Measurements from ENCODE around the gene KCND3. TPM values are rescaled to one million over a fixed set of nuclear protein-coding genes. Genes with fewer than 3 reads are reported as not detected.

Gene KCND3
- polyA plus RNA-seq, 1 donor (not counting 4 experiments of a cell fraction or from before 2014, with no cell fraction given) = 0.21 TPM

- H3K9me3 ChIP-seq (ENCODE audit: control insufficient read depth, low read depth, low read length) = no peaks in the 10 kb centered on the region
- H3K27me3 ChIP-seq (ENCODE audit: control insufficient read depth, extremely low read depth, insufficient read depth, low read length) = peaks cover 4% of the 10 kb centered on the region
- no peaks in the 10 kb centered on the region for H3K36me3 ChIP-seq (ENCODE audit: control insufficient read depth in 2 of 2, extremely low read depth in 1 of 2, insufficient read depth in 2 of 2, low read length in 2 of 2)
- FAIRE-seq = no peak
- dilution Hi-C loops (cut with MboI; ENCODE audit: extremely low pct_ligation_motif_present, low sequenced_read_pairs) = no loop called here
- no peak overlapping the region for H3K9ac ChIP-seq (ENCODE audit: control insufficient read depth, extremely low read depth, insufficient read depth, low read length)
- no peaks in the 10 kb centered on the region for H3K9me1 ChIP-seq (ENCODE audit: control insufficient read depth, extremely low read depth, insufficient read depth, low read length)
- TF ChIP-seq CTCF (optimal IDR thresholded peaks at IDR 0.05 in 1 of 3, IDR thresholded peaks at IDR 0.05 in 1 of 3, conservative IDR thresholded peaks at IDR 0.05 in 1 of 3; ENCODE audit: extremely low read depth in 1 of 3, insufficient read depth in 2 of 3, low read length in 3 of 3) = no peak
- no peak for TF ChIP-seq EZH2 (IDR thresholded peaks at IDR 0.05; ENCODE audit: low read length)
- H3K79me2 ChIP-seq (ENCODE audit: control insufficient read depth, insufficient read depth, low read length) = no peaks in the 10 kb centered on the region
- no peak overlapping the region for H3K4me3 ChIP-seq (ENCODE audit: control insufficient read depth in 2 of 3, extremely low read depth in 1 of 3, insufficient read depth in 2 of 3, low read depth in 1 of 3, low read length in 3 of 3)
- H3K27ac ChIP-seq (ENCODE audit: control insufficient read depth, insufficient read depth, low read length) = no peak overlapping the region
- H3K4me2 ChIP-seq (ENCODE audit: control insufficient read depth, extremely low read depth, insufficient read depth, low read depth, low read length) = no peak overlapping the region
- no peaks in the 10 kb centered on the region for H4K20me1 ChIP-seq (ENCODE audit: control insufficient read depth, extremely low read depth, insufficient read depth, low read length)
- H3K4me1 ChIP-seq (ENCODE audit: control insufficient read depth, extremely low read depth, insufficient read depth, low read length) = no peaks in the 10 kb centered on the region
- no peak for DNase-seq (ENCODE audit: low read depth, low spot score)
- no peak overlapping the region for H2AFZ ChIP-seq (ENCODE audit: control insufficient read depth, low read length)
These were observed 36.5 kb upstream of the KCND3 start for GRCh38 chr1:112026016-112026415.

- Histone ChIP-seq H3K4me1 (ENCODE audit: control insufficient read depth, extremely low read depth, insufficient read depth, low read length) (no peaks in the 10 kb centered on the region), H3K9ac (ENCODE audit: control insufficient read depth, extremely low read depth, insufficient read depth, low read length) (no peak overlapping the region), H3K4me2 (ENCODE audit: control insufficient read depth, extremely low read depth, insufficient read depth, low read depth, low read length) (no peak overlapping the region), H3K27ac (ENCODE audit: control insufficient read depth, insufficient read depth, low read length) (no peak overlapping the region), H3K9me3 (ENCODE audit: control insufficient read depth, low read depth, low read length) (no peaks in the 10 kb centered on the region), H3K36me3 (ENCODE audit: control insufficient read depth in 2 of 2, extremely low read depth in 1 of 2, insufficient read depth in 2 of 2, low read length in 2 of 2) (no peaks in the 10 kb centered on the region), H2AFZ (ENCODE audit: control insufficient read depth, low read length) (no peak overlapping the region), H3K79me2 (ENCODE audit: control insufficient read depth, insufficient read depth, low read length) (no peaks in the 10 kb centered on the region), H3K4me3 (ENCODE audit: control insufficient read depth in 2 of 3, extremely low read depth in 1 of 3, insufficient read depth in 2 of 3, low read depth in 1 of 3, low read length in 3 of 3) (no peak overlapping the region), H3K9me1 (ENCODE audit: control insufficient read depth, extremely low read depth, insufficient read depth, low read length) (no peaks in the 10 kb centered on the region), H4K20me1 (ENCODE audit: control insufficient read depth, extremely low read depth, insufficient read depth, low read length) (no peaks in the 10 kb centered on the region), H3K27me3 (ENCODE audit: control insufficient read depth, extremely low read depth, insufficient read depth, low read length) (peaks cover 6% of the 10 kb centered on the region)
- dilution Hi-C loops (cut with MboI; ENCODE audit: extremely low pct_ligation_motif_present, low sequenced_read_pairs) = no loop called here
- no peak for TF ChIP-seq EZH2 (IDR thresholded peaks at IDR 0.05; ENCODE audit: low read length)
- no peak for TF ChIP-seq CTCF (optimal IDR thresholded peaks at IDR 0.05 in 1 of 3, IDR thresholded peaks at IDR 0.05 in 1 of 3, conservative IDR thresholded peaks at IDR 0.05 in 1 of 3; ENCODE audit: extremely low read depth in 1 of 3, insufficient read depth in 2 of 3, low read length in 3 of 3)
- FAIRE-seq (no peak), DNase-seq (ENCODE audit: low read depth, low spot score) (no peak)
These were observed 31.8 kb upstream of the KCND3 start for GRCh38 chr1:112021263-112021662.

All from keratinocyte (primary cell).